Adrenal gland (tissue), 12 donors: ENCODE results near the gene NME4. TPM values are rescaled to one million over a fixed set of nuclear protein-coding genes. Genes with fewer than 3 reads are reported as not detected.
A peak's percentile ranks its signal among the peaks of the same experiment; 100 is the strongest.

ENCODE experiments used
- DNase-seq, 7 donors: peaks; one replicate each; pipeline ENCODE4 v3.0.0-alpha.2; 2019 to 2020
- H3K27ac ChIP-seq, 5 donors: fragments of 200-600 bp; sonication (generic) in 4 of 5; 1 replicate in 3 of 5; 2 replicates in 2 of 5; pipeline versions ENCODE4 v1.5.1 to v1.8.0; 2016 to 2020; ENCODE audit warnings: mild to moderate bottlenecking in 1 of 5
- H3K27me3 ChIP-seq: fragments of 200-600 bp; 2 replicates; pipeline ENCODE4 v1.8.0; 2021
- H3K36me3 ChIP-seq, 2 donors: fragments of 200-600 bp; replicated peaks in 1 of 2; 1 replicate in 1 of 2; 2 replicates in 1 of 2; pipeline versions ENCODE4 v1.5.1 to v1.8.0; 2018 to 2022
- H3K4me1 ChIP-seq, 2 donors: fragments of 200-600 bp; replicated peaks in 1 of 2; 1 replicate in 1 of 2; 2 replicates in 1 of 2; pipeline versions ENCODE4 v1.5.1 to v1.8.0; 2018 to 2021
- H3K4me3 ChIP-seq, 4 donors: fragments of 200-600 bp; sonication (generic) in 3 of 4; one replicate each; pipeline ENCODE4 v1.5.1; 2016 to 2018
- H3K9me3 ChIP-seq, 3 donors: fragments of 200-600 bp; sonication (generic) in 1 of 3; replicated peaks in 1 of 3; 1 replicate in 2 of 3; 2 replicates in 1 of 3; pipeline versions ENCODE4 v1.5.1 to v1.8.0; 2016 to 2021
- POLR2A ChIP-seq, 2 donors: fragments of 450-650 bp; IDR thresholded peaks; one replicate each; pipeline ENCODE4 v1.6.1; 2017; ENCODE audit warnings: antibody characterized with exemption in 2 of 2, mild to moderate bottlenecking in 2 of 2, moderate library complexity in 1 of 2
- WGBS, 4 donors: extraction: QIAGEN DNeasy Blood & Tissue Kit in 2 of 4; methylation state at CpG; one replicate each; pipeline versions ENCODE4 v1.1.5 to v1.1.7; 2013 to 2017; 5-methylcytosine and 5-hydroxymethylcytosine counted together
- intact Hi-C, 2 donors: fragments of 100-400 bp; cut with DNase I; formaldehyde crosslinking; loops; one replicate each; pipeline versions ENCODE4 v1.14.1 to v1.15.0; 2022 to 2023
- polyA plus RNA-seq, 3 donors: library from polyadenylated mRNA; stranded (reverse); fragments of 200-250 nt in 2 of 3; fragments of 350-450 nt in 1 of 3; fragmentation: Illumina TruSeq in 1 of 3; extraction: RNeasy Lipid Tissue Mini Kit (QIAGEN cat#74804) in 1 of 3; gene quantifications; one replicate each; pipeline ENCODE4 v1.2.3, GENCODE V29; 2013 to 2014
- total RNA-seq, 9 donors: library from RNA; depleted of rRNA in 4 of 9; stranded (reverse); fragments of >200 nt in 4 of 9; fragments of 120-200 nt in 1 of 9; fragmentation: NEBNext Ultra II Directional in 1 of 9; extraction: Animal tissue kit (Norgen Biotek cat#: 25700) in 1 of 9; gene quantifications; one replicate each; pipeline versions ENCODE4 v1.1.0 to v1.2.4, GENCODE V29; 2013 to 2023
- TF ChIP-seq, protein P1 (sequence below), 6 experiments: fragments of 450-650 bp in 4 of 6; fragments of 200-600 bp in 2 of 6; sonication (generic) in 1 of 6; IDR thresholded peaks; 1 replicate in 5 of 6; 2 replicates in 1 of 6; pipeline versions ENCODE4 v1.5.1 to v1.8.0; 2016 to 2021; ENCODE audit warnings: antibody characterized with exemption in 6 of 6, mild to moderate bottlenecking in 2 of 6, moderate library complexity in 1 of 6
- donor health status: healthy with polysubstance abuse.
- donor health status: Bipolar disorder and iron deficiency.
- donor health status: DM: yes; HTN: yes; CAD: no.
- donor health status: DM: no; HTN: no; CAD: no.
- donor health status: DM: no; HTN: no; CAD: no.
- donor health status: DM: yes; HTN: yes; CAD: no.

The NME4 gene
- total and polyA plus RNA-seq, 12 donors: 67.8 to 492 (median 169) TPM

DNA sequence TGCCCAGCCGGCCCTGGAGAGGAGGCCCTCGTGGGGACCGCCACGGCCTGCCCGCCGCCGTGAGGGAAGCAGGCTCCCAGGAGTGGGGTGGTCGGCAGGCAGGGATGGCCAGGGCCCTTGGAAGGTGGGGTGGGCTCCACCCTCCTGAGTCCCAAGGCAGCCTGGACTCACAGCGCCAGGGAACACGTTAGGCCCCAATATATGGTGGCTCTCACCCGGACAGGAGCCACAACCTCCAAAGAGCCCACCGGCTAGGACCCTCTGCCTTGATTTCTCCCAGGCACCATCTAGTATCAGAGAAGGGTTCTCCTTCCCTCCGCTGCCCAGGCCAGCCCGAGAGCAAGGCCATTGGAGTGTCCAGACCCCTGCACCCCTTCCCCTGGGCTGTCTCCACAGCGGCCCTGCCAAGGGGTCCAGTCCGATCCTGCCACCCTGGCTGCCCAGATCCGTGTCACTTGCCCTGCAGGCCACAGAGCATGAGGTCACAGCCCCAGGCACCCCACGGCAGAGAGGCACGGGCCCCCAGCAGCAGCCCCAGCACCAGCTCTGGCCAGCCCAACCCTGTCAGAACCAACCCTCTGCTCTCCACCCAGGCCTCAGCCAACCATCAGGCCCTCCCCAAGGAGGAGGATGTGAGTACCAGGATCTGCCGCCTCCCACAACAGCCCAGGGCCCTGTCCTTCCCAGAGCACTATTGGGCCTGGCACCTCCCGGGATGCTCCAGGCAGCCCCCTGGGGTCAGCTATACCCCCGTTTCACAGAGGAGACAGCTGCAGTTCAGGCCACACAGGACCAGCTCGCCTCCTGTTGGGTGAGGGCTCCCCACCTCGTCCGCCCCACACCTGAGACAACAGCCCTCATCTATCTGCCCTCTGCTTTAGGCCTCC, 43.4 kb upstream of the NME4 start:
- no peaks in the 10 kb centered on the region for H3K27me3 ChIP-seq
- TF ChIP-seq, protein P1, sequence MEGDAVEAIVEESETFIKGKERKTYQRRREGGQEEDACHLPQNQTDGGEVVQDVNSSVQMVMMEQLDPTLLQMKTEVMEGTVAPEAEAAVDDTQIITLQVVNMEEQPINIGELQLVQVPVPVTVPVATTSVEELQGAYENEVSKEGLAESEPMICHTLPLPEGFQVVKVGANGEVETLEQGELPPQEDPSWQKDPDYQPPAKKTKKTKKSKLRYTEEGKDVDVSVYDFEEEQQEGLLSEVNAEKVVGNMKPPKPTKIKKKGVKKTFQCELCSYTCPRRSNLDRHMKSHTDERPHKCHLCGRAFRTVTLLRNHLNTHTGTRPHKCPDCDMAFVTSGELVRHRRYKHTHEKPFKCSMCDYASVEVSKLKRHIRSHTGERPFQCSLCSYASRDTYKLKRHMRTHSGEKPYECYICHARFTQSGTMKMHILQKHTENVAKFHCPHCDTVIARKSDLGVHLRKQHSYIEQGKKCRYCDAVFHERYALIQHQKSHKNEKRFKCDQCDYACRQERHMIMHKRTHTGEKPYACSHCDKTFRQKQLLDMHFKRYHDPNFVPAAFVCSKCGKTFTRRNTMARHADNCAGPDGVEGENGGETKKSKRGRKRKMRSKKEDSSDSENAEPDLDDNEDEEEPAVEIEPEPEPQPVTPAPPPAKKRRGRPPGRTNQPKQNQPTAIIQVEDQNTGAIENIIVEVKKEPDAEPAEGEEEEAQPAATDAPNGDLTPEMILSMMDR (IDR thresholded peaks at IDR 0.05): no peak
- no peak for TF ChIP-seq POLR2A (IDR thresholded peaks at IDR 0.05)
- H3K4me3 ChIP-seq: peak overlapping the region in 1 of 4 donors; percentile 89
- H3K36me3 ChIP-seq: no peaks in the 10 kb centered on the region
- 67 to 89% (median 77%) methylated on average over 6 to 25 of the region's 25 CpGs for WGBS, 4 donors
- peaks cover 19 to 25% of the 10 kb centered on the region in 2 donors for H3K4me1 ChIP-seq
- H3K27ac ChIP-seq: peak overlapping the region in 1 of 5 donors; percentile 68
- no peaks in the 10 kb centered on the region for H3K9me3 ChIP-seq
- intact Hi-C loops: loop anchor here (10.0 kb wide), 1 partner anchor 119 kb away; the partner anchor contains the start of gene FAM234A (in 2 of the 2)
- peak in 1 of 7 donors; percentile 52 for DNase-seq

DNA sequence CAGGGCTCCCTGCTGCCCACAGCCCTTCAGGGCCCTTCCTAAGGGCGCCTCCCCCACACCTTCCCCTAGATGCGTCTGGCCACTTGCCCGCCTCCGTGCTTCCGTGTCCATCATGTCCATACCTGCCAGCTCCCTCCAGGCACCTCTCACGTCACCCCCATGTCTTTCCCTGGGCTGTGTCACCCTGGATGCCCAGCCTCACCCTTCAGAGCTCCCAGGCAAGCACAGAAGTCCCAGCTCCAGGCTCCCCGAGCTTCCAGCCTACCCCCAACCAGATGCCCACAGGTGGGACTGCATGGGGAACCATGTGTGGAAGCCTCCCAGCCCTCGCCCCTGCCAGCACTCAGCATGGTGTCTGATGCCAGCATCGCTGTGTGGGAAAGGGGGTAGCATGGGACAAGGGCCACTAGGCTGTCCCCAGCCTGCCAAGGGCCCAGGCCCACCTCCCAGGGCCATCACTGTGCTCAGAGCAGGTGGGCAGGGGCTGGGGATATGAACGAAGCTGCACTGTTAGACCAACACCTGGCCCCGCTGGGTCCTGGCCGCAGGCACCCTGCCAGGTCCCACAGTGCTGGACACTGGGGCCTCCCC, 42.6 kb upstream of the NME4 start:
- no peak overlapping the region for H3K27ac ChIP-seq
- peaks cover 13 to 17% of the 10 kb centered on the region in 2 donors for H3K4me1 ChIP-seq
- H3K9me3 ChIP-seq: no peaks in the 10 kb centered on the region
- peak in 1 of 7 donors; percentile 37 for DNase-seq
- H3K4me3 ChIP-seq: no peak overlapping the region
- intact Hi-C loops: loop anchor here (10.0 kb wide), 1 partner anchor 120 kb away; the partner anchor contains the start of gene FAM234A (in 2 of the 2)
- WGBS, 4 donors: 93 to 95% (median 93%) methylated on average over 9 to 12 of the region's 12 CpGs
- H3K36me3 ChIP-seq: no peaks in the 10 kb centered on the region
- H3K27me3 ChIP-seq: no peaks in the 10 kb centered on the region
- no peak for TF ChIP-seq POLR2A (IDR thresholded peaks at IDR 0.05)
- TF ChIP-seq, protein P1 (IDR thresholded peaks at IDR 0.05): no peak

DNA sequence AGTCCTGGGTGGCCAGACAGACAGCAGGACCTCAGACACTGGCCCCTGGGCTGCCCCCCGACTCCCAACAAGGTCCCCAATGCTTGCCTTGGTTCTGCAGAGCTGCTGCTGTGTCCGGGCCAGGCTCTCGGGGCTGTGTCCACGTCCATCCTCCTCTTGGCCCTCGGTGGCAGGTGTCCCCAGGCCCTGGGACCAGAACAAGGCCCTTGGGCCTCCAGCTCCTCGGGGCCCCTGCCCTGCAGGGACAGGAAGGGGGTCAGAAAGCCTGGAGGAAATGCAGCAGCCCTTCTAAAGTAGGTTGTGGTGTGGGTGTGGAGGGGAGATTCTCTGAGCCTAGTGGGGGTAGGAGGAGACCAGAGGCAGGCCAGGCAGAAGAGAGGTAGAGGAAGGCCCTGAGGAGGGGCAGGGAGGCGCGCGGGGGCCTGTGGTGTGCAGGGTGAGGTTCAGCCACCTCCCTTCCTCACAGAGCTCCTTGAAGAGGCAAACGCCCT, 42.0 kb upstream of the NME4 start:
- no peaks in the 10 kb centered on the region for H3K36me3 ChIP-seq
- no peaks in the 10 kb centered on the region for H3K27me3 ChIP-seq
- no peak overlapping the region for H3K4me3 ChIP-seq
- intact Hi-C loops: loop anchor here (10.0 kb wide), 1 partner anchor 120 kb away; the partner anchor contains the start of gene FAM234A (in 2 of the 2)
- DNase-seq: peak in 1 of 7 donors; percentile 23
- WGBS, 4 donors: 81 to 98% (median 90%) methylated on average over 6 to 10 of the region's 10 CpGs
- no peak overlapping the region for H3K27ac ChIP-seq
- TF ChIP-seq POLR2A (IDR thresholded peaks at IDR 0.05): no peak
- TF ChIP-seq, protein P1 (IDR thresholded peaks at IDR 0.05): no peak
- no peaks in the 10 kb centered on the region for H3K9me3 ChIP-seq
- peaks cover 9 to 12% of the 10 kb centered on the region in 2 donors for H3K4me1 ChIP-seq

DNA sequence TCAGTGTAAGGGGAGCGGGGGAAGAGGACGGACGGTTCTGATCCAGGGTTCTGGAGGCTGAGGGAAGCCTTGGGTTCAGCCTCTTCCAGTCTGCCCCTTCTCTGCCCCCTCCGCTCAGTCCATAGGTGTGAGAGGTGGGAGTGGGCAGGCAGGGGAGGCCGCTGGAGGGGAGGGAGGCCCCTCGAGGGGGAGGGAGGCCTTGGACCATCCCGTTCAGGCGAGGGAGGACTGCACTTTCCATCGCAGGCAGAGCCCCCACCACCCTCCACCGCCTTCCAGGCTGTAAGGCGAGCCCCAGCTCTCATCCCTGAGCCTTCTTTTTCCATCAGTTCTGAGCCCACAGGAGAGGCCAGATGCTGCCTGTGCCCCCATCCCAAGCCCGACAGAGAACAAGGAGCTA, 40.3 kb upstream of the NME4 start:
- Histone ChIP-seq H3K27me3 (no peaks in the 10 kb centered on the region), H3K4me1 (peaks cover 2 to 4% of the 10 kb centered on the region in 2 donors), H3K4me3 (no peak overlapping the region), H3K27ac (no peak overlapping the region), H3K36me3 (no peaks in the 10 kb centered on the region), H3K9me3 (no peaks in the 10 kb centered on the region)
- no peak for TF ChIP-seq POLR2A (IDR thresholded peaks at IDR 0.05)
- TF ChIP-seq, protein P1 (IDR thresholded peaks at IDR 0.05): no peak
- DNase-seq: no peak
- WGBS, 4 donors: 74 to 90% (median 79%) methylated on average over 3 to 12 of the region's 12 CpGs
- intact Hi-C loops: loop anchor here (10.0 kb wide), 1 partner anchor 122 kb away; the partner anchor contains the start of gene FAM234A (in 2 of the 2)
